HG02571 (cell line): ENCODE measurements around the gene RNF114.
"Not testable (repeated sequence)": the region's sequence is repeated elsewhere in the genome, so short reads cannot be mapped to it uniquely, and the experiment has no call there.

Experiments
- ATAC-seq: cut with Tn5 transposase; IDR thresholded peaks from one replicate; pipeline ENCODE4 v1.9.1; 2021; ENCODE audit warnings: mild to moderate bottlenecking, moderate library complexity; ENCODE audit not compliant: unreplicated experiment

Gene RNF114

GRCh38 chr20:49984426-49985153 lies 48.4 kb downstream of the RNF114 start:
- ATAC-seq, result no peak

GRCh38 chr20:49985157-49985556 lies 49.0 kb downstream of the RNF114 start:
- no peak for ATAC-seq

GRCh38 chr20:49985617-49986016 lies 49.4 kb downstream of the RNF114 start:
- no peak for ATAC-seq

- no peak for ATAC-seq
These were observed 49.9 kb downstream of the RNF114 start for GRCh38 chr20:49986049-49986448.

GRCh38 chr20:49987015-49987867 lies 51.0 kb downstream of the RNF114 start:
- no peak for ATAC-seq

GRCh38 chr20:49987868-49988690 lies 51.9 kb downstream of the RNF114 start:
- ATAC-seq, result no peak

GRCh38 chr20:49989234-49990065 lies 53.3 kb downstream of the RNF114 start:
- ATAC-seq, result no peak

GRCh38 chr20:49990271-49990720 lies 54.1 kb downstream of the RNF114 start:
- no peak for ATAC-seq

- ATAC-seq, result no peak
These were observed 57.1 kb downstream of the RNF114 start for GRCh38 chr20:49993301-49993751.

- ATAC-seq, result no peak
These were observed 59.4 kb downstream of the RNF114 start for GRCh38 chr20:49995586-49995985.

GRCh38 chr20:49998478-49999188 lies 62.4 kb downstream of the RNF114 start:
- ATAC-seq, result not testable (repeated sequence)

GRCh38 chr20:49999329-49999728 lies 63.1 kb downstream of the RNF114 start:
- no peak for ATAC-seq

GRCh38 chr20:50000548-50001222 lies 64.5 kb downstream of the RNF114 start:
- ATAC-seq, result not testable (repeated sequence)

- no peak for ATAC-seq
These were observed 65.7 kb downstream of the RNF114 start for GRCh38 chr20:50001784-50002311.

GRCh38 chr20:50003253-50003656 lies 67.1 kb downstream of the RNF114 start:
- ATAC-seq, result no peak
